HCEC 1CT (cell line): ENCODE data around the gene TBC1D5.
A peak's percentile ranks its signal among the peaks of the same experiment; 100 is the strongest.

Experiments used
- DNase-seq: peaks from one replicate; pipeline ENCODE4 v3.0.0-alpha.2; 2017

The TBC1D5 gene

GRCh38 chr3:17459470-17459993, 282.9 kb downstream of the TBC1D5 start:
- no peak for DNase-seq

GRCh38 chr3:17456650-17457049, 285.8 kb downstream of the TBC1D5 start:
- no peak for DNase-seq

GRCh38 chr3:17456046-17456445, 286.4 kb downstream of the TBC1D5 start:
- no peak for DNase-seq

GRCh38 chr3:17444865-17445264, 297.6 kb downstream of the TBC1D5 start:
- DNase-seq: no peak

- no peak for DNase-seq
Observed at GRCh38 chr3:17443142-17443541, 299.3 kb downstream of the TBC1D5 start.

- DNase-seq: no peak
Observed at GRCh38 chr3:17442332-17443049, 299.9 kb downstream of the TBC1D5 start.

GRCh38 chr3:17433876-17434275, 308.6 kb downstream of the TBC1D5 start:
- DNase-seq: no peak

GRCh38 chr3:17432236-17432635, 310.2 kb downstream of the TBC1D5 start:
- DNase-seq: no peak

- DNase-seq: no peak
Observed at GRCh38 chr3:17431484-17432045, 310.9 kb downstream of the TBC1D5 start.

GRCh38 chr3:17431004-17431403, 311.4 kb downstream of the TBC1D5 start:
- DNase-seq: peak; percentile 63

GRCh38 chr3:17430582-17430981, 311.8 kb downstream of the TBC1D5 start:
- peak; percentile 7 for DNase-seq

GRCh38 chr3:17423786-17424536, 318.5 kb downstream of the TBC1D5 start:
- peak; percentile 15 for DNase-seq

- DNase-seq: no peak
Observed at GRCh38 chr3:17422636-17423035, 319.8 kb downstream of the TBC1D5 start.

GRCh38 chr3:17420668-17421067, 321.8 kb downstream of the TBC1D5 start:
- DNase-seq: peak; percentile 10

GRCh38 chr3:17412950-17413530, 329.4 kb downstream of the TBC1D5 start:
- peak; percentile 48 for DNase-seq

GRCh38 chr3:17411157-17411877, 331.1 kb downstream of the TBC1D5 start:
- no peak for DNase-seq

- no peak for DNase-seq
Observed at GRCh38 chr3:17407576-17407975, 334.9 kb downstream of the TBC1D5 start.

GRCh38 chr3:17404548-17404947, 337.9 kb downstream of the TBC1D5 start:
- no peak for DNase-seq

- DNase-seq: no peak
Observed at GRCh38 chr3:17402442-17402841, 340.0 kb downstream of the TBC1D5 start.

GRCh38 chr3:17401912-17402311, 340.5 kb downstream of the TBC1D5 start:
- no peak for DNase-seq

- no peak for DNase-seq
Observed at GRCh38 chr3:17399586-17399985, 342.8 kb downstream of the TBC1D5 start.

GRCh38 chr3:17398959-17399551, 343.4 kb downstream of the TBC1D5 start:
- no peak for DNase-seq
